ENCODE data around the gene ADD1.

DNA sequence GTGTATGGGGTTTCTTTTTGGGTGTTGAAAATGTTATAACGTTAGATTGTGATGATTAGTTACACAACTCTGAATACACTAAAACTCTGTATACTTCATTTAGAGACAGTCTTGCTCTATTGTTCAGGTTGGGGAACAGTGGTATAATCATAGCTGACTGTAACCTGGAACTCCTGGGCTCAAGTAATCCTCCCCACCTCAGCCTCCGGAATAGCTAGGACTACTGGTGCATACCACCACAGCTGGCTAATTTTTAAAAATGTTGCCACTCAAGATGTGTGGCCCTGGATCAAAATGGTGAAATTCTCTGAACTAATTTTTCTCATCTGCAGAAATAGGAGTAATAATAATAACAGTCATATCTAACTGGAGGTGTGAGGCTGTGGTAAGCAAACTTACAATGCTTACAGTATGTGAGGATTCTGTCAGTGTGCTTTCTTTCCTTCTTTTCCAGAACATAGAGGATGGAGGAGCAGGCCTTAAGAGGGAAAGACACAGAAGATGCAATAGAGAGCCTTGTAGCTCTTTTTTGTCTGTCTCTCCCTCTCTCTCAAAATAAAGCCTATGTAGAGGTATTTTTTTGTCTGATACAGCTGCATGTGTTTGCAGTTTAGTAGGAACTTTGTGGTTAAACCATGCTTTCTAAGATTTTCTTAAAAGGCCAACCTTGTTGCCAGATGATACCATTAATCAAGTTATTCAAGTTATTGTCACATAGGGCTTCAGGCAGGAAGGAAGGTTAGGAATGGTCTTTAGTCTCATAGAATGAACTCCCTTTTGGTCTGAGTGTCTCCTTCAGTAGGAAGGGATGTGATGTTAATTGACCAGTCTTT is 7.5 kb downstream of the ADD1 start:
- TF ChIP-seq CTCF (conservative IDR thresholded peaks at IDR 0.05), result no peak
- TF ChIP-seq EZH2 (IDR thresholded peaks at IDR 0.05; ENCODE audit: low read depth), result no peak
